Activated CD8-positive, alpha-beta memory T cell treated with anti-CD3 and anti-CD28 coated beads, Interleukin-2, amount 50 U/mL, for 1 hour (primary cell): ENCODE measurements around the gene MC2R.
"Not testable (repeated sequence)": the region's sequence is repeated elsewhere in the genome, so short reads cannot be mapped to it uniquely, and the experiment has no call there.

Experiments used
- DNase-seq: peaks from one replicate; pipeline ENCODE4 v3.0.0-alpha.2; 2020; ENCODE audit errors: extremely low read depth

MC2R gene

GRCh38 chr18:13893418-13893760 lies 21.9 kb downstream of the MC2R start:
- no peak for DNase-seq

GRCh38 chr18:13892098-13892497 lies 23.2 kb downstream of the MC2R start:
- DNase-seq: no peak

GRCh38 chr18:13890761-13891361 lies 24.5 kb downstream of the MC2R start:
- DNase-seq: no peak

GRCh38 chr18:13889671-13890070 lies 25.7 kb downstream of the MC2R start:
- no peak for DNase-seq

GRCh38 chr18:13888191-13888716 lies 27.1 kb downstream of the MC2R start:
- DNase-seq: no peak

GRCh38 chr18:13885009-13885408 lies 30.3 kb downstream of the MC2R start:
- no peak for DNase-seq

- DNase-seq: no peak
These were observed 35.4 kb downstream of the MC2R start for GRCh38 chr18:13879937-13880336.

GRCh38 chr18:13879492-13879891 lies 35.8 kb downstream of the MC2R start:
- DNase-seq: no peak

GRCh38 chr18:13878857-13879256 lies 36.5 kb downstream of the MC2R start:
- DNase-seq: no peak

GRCh38 chr18:13877157-13877556 lies 38.2 kb downstream of the MC2R start:
- no peak for DNase-seq

- DNase-seq: no peak
These were observed 40.8 kb downstream of the MC2R start for GRCh38 chr18:13874558-13874957.

GRCh38 chr18:13872932-13873331 lies 42.4 kb downstream of the MC2R start:
- DNase-seq: no peak

- DNase-seq: no peak
These were observed 43.0 kb downstream of the MC2R start for GRCh38 chr18:13872373-13872772.

GRCh38 chr18:13871701-13872100 lies 43.6 kb downstream of the MC2R start:
- no peak for DNase-seq

GRCh38 chr18:13868501-13869271 lies 46.6 kb downstream of the MC2R start:
- no peak for DNase-seq

- not testable (repeated sequence) for DNase-seq
These were observed 52.4 kb downstream of the MC2R start for GRCh38 chr18:13862898-13863297.

- no peak for DNase-seq
These were observed 65.5 kb downstream of the MC2R start for GRCh38 chr18:13849791-13850190.

- DNase-seq: no peak
These were observed 78.8 kb downstream of the MC2R start for GRCh38 chr18:13836559-13836958.

- DNase-seq: no peak
These were observed 80.1 kb downstream of the MC2R start for GRCh38 chr18:13835202-13835601.

GRCh38 chr18:13834496-13835015 lies 80.8 kb downstream of the MC2R start:
- no peak for DNase-seq
